ENCODE data around the gene RMC1.
A peak's percentile ranks its signal among the peaks of the same experiment; 100 is the strongest.
"Not testable (repeated sequence)": the region's sequence is repeated elsewhere in the genome, so short reads cannot be mapped to it uniquely, and the experiment has no call there.

RMC1 gene

DNA sequence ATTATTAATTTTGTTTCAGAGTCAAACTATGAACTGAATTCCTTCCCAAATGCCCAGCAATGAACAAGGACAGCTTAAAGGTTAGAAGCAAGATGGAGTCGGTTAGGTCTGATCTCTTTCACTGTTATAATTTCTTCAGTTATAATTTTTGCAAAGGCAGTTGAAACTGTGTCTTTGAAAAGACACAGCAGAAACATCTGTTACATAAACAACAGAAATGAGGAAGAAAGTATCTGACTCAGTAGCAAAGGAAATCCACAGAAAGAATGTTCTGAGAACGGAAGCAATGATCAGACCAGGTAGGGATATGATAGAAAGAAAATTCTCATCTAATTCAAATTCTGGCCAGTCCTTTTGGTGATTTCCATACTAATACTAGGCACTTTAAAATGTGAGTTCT is 5.2 kb upstream of the RMC1 start:
- no peak for DNase-seq (ENCODE audit: low read depth in 2 of 2)

DNA sequence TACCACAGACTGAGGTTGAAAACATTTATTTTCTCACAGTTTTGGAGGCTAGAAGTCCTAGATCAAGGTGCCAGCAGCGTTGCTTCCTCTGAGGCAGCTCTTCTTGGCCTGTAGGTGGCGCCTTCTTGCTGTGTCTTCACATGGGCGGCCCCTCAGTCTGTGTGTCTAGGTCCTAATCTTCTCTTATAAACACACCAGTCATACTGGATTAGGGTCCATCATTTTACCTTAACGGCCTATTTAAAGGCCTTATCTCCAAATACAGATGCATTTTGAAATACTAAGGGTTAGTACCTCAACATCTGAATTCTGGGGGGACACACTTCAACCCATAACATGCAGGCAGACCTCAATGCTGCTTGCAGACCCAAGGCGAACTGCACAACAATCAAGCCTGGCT is 4.4 kb upstream of the RMC1 start:
- peak; percentile 37 to 62 for DNase-seq (ENCODE audit: low read depth in 2 of 2)

DNA sequence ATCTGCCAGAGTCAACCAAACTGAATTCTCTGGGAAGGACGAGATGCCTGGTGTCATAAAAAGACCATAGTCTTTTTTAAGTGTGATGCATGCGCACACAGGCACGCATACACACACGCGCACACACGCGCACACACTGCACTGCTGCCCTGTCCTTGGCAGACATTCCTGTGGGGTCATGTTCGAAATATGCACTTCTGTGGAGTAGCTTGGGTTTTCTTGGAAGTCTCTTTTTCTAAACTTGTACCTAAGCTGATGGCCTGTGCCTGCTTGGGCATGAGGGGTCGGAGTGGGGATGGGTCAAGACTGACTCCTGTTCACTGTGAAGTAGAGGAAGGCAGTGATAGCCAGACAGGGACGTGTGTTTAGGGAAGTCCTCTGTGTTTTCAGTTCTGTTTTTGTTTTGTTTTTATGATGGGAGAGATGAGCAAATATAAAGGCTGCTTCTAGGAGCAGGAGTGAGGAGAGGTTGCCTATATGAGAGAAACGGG is 4.0 kb upstream of the RMC1 start:
- no peak for DNase-seq (ENCODE audit: low read depth in 2 of 2)

DNA sequence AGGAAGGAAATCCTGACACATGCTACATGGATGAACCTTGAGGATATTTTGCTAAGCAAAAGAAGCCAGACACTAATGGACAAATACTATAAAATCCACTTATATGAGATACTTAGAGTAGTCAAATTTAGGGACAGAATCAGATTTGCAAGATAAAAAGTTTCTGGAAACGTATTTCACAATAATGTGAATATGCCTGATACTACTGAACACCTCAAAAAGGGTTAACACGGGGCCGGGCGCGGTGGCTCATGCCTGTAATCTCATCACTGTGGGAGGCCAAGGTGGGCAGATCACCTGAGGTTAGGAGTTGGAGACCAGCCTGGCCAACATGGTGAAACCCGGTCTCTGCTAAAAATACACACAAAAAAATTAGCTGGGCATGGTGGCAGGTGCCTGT is 1.7 kb upstream of the RMC1 start:
- no peak for DNase-seq (ENCODE audit: low read depth in 2 of 2)

DNA sequence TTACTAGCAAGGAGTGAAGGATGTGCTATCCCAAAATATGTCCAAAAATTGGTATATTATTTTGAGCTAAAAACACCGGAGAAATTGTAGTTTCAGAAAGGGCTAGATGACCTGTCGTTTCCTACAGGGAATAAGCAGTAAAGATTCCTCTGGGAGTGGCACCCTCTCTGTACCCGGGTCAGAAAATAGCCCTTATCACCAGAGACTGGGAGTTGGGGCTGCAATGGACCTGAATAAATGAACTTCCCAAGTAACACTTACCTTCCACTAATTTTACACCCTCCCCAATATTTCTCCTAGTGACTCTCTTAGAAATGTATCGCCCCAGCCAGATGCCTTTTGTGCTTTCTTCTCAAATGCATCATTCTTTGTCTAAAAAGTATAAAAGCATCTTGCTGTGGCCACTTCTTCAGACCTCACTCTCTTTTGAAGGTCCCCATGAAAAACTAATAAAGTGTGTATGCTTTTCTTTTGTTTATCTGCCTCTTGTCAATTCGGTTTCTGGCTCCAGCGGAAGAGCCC is 734 bp upstream of the RMC1 start:
- no peak for DNase-seq (ENCODE audit: low read depth in 2 of 2)

DNA sequence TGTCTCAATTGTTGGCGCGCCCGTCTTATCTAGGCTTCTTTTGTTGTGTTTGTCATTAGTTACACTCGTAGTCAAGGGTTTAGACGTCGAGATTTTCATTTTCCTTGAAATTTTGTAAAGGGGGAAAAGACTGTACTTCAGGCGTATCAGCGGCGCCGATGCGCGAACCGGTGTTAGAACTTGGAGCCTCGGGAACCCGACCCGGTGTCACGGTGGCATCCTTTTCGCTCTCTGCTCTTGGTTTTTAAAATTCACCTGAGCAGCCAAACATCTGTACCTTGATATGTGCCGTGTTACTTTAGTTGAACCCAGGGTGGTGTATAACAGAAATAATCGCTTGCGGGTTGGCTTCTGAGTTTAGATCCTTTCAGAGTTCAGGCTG is 643 bp downstream of the RMC1 start:
- DNase-seq (ENCODE audit: low read depth in 2 of 2): no peak

DNA sequence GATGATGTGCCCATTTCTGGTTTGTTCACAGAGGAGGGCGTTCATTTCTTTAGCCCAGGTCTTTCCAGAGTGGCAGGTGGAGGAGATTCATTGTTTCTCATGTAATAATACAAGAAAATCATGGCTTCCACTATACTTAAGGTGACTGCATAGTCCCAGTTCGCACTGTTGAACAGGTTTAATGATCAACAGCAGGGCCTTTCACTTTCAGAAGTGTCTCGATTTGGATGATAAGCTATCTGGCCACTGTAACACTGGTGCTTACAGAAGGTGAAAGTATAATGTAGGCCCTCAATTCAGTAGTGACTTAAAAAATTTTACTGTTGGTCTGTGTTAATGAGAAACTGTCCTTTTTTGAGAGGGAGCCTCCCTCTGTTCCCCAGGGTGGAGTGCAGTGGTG is 1.4 kb downstream of the RMC1 start:
- DNase-seq (ENCODE audit: low read depth in 2 of 2): no peak

DNA sequence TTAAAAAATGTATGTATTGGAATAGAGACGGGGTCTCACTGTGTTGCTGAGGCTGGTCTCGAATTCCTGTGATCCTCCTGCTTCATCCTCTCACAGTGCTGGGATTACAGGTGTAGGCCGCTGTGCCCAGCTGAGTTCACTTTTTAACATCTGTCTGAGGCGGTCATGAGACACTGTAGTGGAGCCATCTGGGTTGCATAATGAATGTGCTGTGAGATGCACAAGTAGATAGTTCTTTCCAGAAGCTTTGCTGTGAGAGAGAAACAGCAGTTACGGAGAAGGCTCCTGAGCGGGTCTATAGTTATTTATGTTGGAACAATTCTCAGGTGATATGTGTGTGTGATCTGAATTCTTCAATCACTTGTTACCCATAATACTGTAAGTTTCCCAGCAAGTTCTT is 3.1 kb downstream of the RMC1 start:
- no peak for DNase-seq (ENCODE audit: low read depth in 2 of 2)

DNA sequence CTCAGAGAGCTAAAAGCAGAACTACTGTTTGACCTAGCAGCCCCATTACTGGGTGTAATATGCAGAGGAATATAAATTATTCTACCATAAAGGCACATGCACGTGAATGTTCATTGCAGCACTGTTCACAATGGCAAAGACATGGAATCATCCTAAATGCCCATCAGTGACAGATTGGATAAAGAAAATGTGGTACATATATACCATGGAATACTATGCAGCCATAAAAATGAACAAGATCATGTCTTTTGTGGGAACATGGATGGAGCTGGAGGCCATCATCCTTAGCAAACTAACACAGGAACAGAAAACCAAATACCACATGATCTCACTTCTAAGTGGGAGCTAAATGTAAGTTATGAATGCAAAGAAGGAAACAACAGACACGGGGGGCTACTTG is 7.6 kb downstream of the RMC1 start:
- not testable (repeated sequence) for DNase-seq (ENCODE audit: low read depth in 2 of 2)

DNA sequence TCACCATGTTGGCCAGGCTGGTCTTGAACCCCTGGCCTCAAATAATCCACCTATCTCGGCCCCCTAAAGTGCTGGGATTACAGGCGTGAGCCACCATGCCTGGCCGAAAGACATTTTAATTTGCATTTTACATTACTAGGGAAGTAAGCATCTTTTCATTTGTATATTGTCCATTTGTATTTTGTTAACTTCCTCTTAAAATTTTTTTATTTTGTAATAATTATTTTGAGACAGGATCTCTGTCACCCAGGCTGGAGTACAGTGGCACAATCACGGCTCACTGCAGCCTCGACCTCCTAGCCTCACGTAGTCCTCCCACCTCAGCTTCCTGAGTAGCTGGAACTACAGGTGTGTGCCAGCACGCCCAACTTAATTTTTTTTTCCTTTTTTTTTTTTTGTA is 8.9 kb downstream of the RMC1 start:
- DNase-seq (ENCODE audit: low read depth in 2 of 2): not testable (repeated sequence)

DNA sequence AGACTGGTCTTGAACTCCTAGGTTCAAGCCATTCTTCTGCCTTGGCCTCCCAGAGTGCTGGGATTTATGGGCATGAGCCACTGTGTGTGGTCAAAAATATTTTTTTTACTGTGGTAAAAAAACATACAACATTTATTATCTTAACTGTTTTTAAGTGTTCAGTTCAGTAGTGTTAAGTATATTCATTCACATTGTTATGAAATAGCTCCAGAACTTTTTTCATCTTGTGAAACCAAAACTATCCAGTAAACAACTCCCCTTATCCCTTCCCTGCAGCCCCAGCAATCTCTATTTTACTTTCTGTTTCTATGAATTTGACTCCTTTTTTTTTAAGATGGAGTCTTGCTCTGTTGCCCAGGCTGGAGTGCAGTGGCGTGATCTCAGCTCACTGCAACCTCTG is 9.3 kb downstream of the RMC1 start:
- no peak for DNase-seq (ENCODE audit: low read depth in 2 of 2)

DNA sequence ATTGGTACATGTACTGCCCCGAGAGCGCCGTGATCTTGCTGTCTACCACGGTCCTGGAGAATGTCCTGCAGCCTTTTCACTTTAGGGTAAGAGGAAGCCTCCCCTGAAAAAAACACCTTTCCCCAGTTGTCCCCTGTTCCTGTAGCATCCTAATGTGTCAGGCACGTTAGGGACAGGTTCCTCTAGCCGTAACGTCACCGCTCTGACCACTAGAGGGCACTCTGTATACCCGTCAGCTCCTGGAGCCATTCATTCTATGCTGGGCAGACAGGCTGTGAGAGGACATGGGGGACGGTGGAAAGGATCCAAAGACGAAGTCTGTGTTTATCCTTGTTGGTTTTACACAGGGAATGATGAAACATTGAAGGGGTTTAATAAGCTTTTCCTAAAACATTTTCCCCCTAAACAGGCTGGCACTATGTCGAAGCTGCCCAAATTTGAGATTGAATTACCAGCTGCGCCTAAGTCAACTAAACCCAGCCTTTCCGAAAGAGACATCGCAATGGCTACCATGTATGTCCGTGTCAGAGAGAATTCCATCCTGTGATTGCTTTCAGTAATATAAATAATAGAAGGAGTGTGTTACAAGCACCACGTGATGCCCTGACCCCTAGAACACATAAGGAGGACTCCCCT is 12.7 kb downstream of the RMC1 start:
- peak; percentile 52 to 71 for DNase-seq (ENCODE audit: low read depth in 2 of 2)

DNA sequence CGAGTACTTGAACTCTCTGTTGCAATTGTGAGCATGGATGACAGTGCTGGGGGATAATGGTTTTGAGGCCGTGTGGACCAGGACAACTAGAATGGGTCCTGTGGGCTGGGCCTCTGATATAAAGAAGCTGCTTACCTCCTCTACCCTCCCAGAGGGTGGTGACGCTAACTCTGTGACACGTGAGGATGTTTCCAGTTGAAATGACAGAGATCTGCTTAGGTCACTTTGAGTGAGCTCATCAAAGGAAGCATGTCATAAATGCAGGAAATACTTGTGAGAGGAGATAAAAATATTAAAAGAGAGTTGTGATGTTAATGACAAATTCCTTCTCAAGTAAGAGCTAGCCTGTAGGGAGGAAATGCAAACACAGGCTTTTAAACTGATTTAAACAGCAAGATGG is 16.4 kb downstream of the RMC1 start:
- no peak for DNase-seq (ENCODE audit: low read depth in 2 of 2)

DNA sequence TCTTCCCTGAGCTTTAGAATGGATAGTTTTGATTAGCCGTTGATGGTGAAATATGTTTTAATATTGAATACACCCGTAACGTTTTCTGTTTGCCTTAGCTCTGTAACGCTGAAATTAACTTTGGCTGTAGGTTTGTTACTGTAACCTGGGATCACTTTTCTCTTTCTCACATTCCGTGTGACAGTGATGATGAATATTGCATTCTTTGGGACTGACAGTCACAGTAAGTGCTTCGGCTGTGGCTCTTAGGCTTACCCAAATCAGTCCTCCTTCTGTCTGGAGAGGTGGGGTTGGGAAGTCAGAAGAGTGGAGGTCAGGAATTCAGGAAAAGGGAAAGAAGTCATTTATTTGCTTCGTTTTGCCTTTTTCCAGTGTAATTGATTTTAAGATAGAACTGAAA is 18.0 kb downstream of the RMC1 start:
- DNase-seq (ENCODE audit: low read depth in 2 of 2): no peak

DNA sequence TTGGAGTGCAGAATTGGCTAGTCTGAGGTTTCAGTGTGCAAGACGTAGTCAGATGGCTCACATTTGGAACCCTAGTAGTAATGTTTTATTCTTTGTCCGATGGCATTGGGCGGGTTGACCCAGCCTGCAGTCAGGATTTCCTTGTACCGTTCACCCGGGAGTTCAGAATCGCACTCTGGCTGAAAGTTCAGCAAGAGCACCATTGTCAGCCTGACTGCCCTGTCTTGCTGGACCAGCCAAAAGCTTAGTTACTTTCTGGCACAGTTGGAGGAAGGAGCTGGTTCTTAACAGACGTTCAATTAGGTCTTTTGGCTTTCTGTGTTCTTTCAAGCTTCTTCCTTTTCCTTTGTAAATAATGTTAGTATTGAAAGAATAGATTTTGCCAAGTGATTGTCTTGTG is 18.6 kb downstream of the RMC1 start:
- DNase-seq (ENCODE audit: low read depth in 2 of 2): no peak

DNA sequence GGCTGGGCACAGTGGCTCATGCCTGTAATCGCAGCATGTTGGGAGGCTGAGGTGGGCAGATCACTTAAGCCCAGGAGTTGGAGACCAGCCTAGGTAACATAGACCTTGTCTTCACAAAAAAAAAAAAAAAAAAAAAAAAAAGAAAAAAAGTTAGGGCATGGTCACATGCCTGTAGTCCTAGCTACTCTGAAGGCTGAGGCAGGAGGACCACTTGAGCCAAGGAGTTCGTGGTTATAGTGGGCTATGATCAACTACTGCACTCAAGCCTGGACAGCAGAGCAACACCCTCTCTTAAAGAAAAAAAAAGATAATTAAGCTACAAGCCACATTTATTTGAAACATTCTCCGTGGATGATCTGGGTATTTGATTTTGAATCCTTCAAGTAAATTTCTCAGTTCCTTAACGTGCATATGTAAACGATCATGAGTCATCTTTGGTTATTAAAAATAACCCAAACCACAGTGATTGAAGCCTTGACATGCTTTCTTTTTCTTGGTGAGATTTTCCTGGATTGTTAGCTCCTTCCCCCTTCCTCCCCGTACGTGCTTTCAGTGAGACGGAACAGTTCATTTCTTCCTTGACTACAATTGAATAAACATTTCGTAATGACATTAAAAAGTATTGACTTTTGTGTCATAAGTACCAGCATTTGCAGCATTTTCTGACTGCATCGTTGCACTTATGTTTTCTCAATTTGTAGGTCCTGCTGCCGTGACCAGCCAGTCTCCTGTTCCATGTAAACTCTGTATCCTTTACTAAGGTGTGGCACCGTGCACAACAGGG is 20.3 kb downstream of the RMC1 start:
- no peak for DNase-seq (ENCODE audit: low read depth in 2 of 2)

DNA sequence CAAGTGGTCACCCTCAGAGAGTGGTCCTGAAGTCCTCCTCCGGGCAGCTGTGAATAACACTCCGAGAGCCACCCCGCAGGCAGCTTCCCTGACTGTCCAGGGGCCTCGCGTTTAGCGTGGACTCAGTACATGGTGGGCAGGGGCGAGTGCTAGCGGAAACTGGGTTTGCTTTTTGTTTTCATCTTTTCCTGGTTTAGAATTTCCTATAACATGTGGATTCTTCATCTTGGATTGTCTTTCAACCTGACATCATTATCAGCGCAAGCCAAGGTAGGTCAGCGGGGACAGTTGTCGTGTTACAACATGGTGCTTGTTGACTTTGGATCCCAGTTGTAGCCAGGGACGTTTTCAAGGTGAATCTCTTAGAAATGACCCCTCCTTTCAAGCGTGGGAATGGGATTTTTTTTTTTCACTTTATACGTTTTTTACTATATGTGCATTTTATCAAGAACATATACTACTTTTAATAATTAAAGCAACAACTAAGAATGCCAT is 20.9 kb downstream of the RMC1 start:
- no peak for DNase-seq (ENCODE audit: low read depth in 2 of 2)

DNA sequence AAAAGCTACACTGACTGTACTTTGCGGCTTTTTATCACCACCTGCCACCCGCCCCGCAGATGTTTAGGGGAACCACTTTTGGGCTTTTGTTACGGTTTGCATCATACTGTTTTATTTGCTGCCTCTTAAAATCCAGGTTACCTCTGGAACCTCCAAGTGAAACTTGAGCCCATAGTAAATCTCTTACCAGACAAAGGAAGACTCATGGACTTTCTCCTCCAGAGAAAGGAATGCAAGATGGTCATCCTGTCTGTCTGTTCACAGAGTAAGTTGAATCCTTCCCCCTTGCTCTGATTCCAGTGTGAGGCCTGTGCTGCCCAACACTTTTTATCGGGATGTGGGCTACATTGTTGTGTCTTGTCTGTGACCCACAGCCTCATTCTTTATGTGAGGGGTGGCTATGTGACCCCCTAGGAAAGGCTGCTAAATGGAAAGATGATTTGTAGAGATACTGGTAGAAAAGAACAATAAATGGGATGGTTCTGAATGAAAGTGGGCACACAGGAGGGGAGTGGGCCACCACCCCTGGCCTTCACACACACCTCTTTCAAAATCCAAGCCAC is 23.3 kb downstream of the RMC1 start:
- no peak for DNase-seq (ENCODE audit: low read depth in 2 of 2)

DNA sequence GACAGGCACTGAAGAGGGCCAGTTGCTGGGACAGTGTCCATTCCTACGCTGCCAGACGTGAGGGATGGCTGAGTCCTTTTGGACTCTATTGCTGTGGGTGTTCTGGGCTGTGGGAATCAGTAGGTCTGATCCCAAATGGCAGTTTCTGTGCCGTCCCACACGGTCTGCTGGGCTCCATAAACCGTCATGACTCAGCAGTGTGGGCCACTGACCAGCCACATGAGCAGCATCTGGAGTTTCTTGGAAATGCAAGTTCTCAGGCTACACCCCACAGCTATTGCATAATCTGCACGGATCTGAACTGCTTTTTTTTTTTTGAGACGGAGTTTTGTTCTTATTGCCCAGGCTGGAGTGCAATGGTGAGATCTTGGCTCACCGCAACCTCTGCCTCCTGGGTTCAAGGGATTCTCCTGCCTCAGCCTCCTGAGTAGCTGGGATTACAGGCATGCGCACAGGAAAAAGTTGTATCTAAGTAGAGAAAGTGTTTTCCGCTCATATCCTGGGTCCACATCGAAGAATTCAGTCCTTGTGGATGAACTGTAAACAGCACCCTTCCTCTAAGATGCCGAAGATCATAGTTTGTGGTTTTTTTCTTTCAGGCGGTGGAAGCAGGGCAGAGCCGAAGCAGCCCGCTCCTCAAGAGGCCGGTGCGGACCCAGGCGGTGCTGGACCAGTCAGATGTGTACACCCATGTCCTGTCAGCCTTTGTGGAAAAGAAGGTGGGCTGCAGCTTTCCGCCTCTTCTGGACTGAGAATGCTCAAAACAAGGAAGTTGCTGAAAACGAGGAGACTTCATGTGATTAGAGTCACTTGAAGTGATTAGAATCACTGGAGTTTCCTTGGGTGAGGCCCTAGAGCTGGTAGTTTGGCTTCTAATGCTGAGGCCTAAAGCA is 25.5 kb downstream of the RMC1 start:
- no peak for DNase-seq (ENCODE audit: low read depth in 2 of 2)

DNA sequence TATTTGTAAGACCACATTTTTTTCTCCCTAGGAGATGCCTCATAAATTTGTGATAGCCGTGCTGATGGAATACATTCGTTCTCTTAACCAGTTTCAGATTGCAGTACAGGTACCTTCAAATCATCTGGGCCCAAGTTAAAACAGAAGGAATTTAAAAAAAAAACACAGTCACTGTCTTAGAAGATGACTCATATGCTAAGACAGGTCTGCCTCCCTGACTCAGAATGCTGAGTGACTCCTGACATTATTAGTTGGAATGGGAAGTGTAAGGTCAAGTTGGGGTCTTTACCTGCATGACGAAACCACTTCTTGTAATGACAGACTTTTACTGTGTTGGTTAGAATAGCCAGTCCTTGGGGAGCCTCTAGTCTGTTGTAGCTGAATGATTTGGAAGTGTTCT is 26.3 kb downstream of the RMC1 start:
- DNase-seq (ENCODE audit: low read depth in 2 of 2): no peak

DNA sequence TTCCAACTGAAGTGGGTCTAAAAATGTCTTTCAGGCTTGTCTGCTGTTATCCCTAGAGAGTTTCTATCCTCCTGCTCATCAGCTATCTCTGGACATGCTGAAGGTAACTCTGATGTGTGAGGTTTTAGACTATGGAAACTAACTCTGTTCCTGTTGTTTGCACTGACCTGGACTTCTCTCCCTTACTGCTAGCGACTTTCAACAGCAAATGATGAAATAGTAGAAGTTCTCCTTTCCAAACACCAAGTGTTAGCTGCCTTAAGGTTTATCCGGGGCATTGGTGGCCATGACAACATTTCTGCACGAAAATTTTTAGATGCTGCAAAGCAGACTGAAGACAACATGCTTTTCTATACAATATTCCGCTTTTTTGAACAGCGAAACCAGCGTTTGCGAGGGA is 26.9 kb downstream of the RMC1 start:
- no peak for DNase-seq (ENCODE audit: low read depth in 2 of 2)

DNA sequence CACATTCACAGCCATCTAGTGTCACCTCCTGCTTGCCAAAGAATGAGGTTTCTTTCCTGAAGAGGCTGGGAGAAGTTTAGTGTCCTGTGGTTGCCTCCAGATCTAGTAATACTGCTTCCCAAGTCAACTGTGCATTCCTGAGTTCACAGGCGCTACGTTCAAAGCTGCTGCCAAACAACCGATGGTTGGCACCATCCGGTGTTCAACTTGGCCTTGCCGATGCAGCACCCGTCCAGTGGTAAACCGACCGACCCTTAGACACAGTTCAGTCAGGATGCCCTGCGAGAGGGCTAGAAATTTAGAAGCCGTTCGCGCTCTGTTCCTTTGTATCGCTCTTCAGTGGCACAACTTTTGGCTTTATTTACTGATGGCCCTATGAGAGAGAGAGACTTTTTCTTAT is 28.6 kb downstream of the RMC1 start:
- DNase-seq (ENCODE audit: low read depth in 2 of 2): no peak
